SK-N-SH treated with all-trans-retinoic acid at 6 μM for 48 hours (cell line): ENCODE results near the gene PPM1H.

ENCODE experiments used
- ARNTL ChIP-seq: fragments of 450-650 bp; formaldehyde crosslinking; IDR thresholded peaks from 2 replicates; pipeline ENCODE4 v1.5.0; 2020; ENCODE audit warnings: low read depth, mild to moderate bottlenecking, moderate library complexity, borderline replicate concordance
- BACH2 ChIP-seq: fragments of 250-450 bp; sonication (Bioruptor Pico); IDR thresholded peaks from 2 replicates; pipeline ENCODE4 v1.9.0; 2021; ENCODE audit warnings: mild to moderate bottlenecking, borderline replicate concordance
- CREB5 ChIP-seq: fragments of 250-450 bp; sonication (Bioruptor Pico); IDR thresholded peaks from 2 replicates; pipeline ENCODE4 v1.5.1; 2020; ENCODE audit warnings: low read depth, mild to moderate bottlenecking, moderate library complexity
- CSDC2 ChIP-seq: fragments of 250-450 bp; sonication (Bioruptor Pico); IDR thresholded peaks from 2 replicates; pipeline ENCODE4 v1.5.0; 2020; ENCODE audit warnings: mild to moderate bottlenecking, moderate library complexity
- CSRNP3 ChIP-seq: fragments of 250-450 bp; sonication (Bioruptor Pico); IDR thresholded peaks from 2 replicates; pipeline ENCODE4 v1.5.1; 2021; ENCODE audit warnings: mild to moderate bottlenecking, moderate library complexity
- ESRRG ChIP-seq: fragments of 250-450 bp; sonication (Bioruptor Pico); IDR thresholded peaks from 2 replicates; pipeline ENCODE4 v1.6.1; 2021; ENCODE audit warnings: mild to moderate bottlenecking
- PATZ1 ChIP-seq: fragments of 250-450 bp; sonication (Bioruptor Pico); IDR thresholded peaks from 2 replicates; pipeline ENCODE4 v1.8.0; 2020; ENCODE audit warnings: mild to moderate bottlenecking, moderate library complexity, borderline replicate concordance
- TCF4 ChIP-seq: fragments of 250-450 bp; sonication (Bioruptor Pico); IDR thresholded peaks from 2 replicates; pipeline ENCODE4 v1.8.0; 2021; ENCODE audit warnings: mild to moderate bottlenecking, moderate library complexity, borderline replicate concordance
- TOX ChIP-seq: fragments of 250-450 bp; sonication (Bioruptor Pico); IDR thresholded peaks from 2 replicates; pipeline ENCODE4 v1.8.0; 2021; ENCODE audit warnings: mild to moderate bottlenecking, moderate library complexity, borderline replicate concordance
- ZC3H10 ChIP-seq: fragments of 250-450 bp; sonication (Bioruptor Pico); IDR thresholded peaks from 2 replicates; pipeline ENCODE4 v1.5.1; 2021; ENCODE audit warnings: mild to moderate bottlenecking, moderate library complexity

DNA sequence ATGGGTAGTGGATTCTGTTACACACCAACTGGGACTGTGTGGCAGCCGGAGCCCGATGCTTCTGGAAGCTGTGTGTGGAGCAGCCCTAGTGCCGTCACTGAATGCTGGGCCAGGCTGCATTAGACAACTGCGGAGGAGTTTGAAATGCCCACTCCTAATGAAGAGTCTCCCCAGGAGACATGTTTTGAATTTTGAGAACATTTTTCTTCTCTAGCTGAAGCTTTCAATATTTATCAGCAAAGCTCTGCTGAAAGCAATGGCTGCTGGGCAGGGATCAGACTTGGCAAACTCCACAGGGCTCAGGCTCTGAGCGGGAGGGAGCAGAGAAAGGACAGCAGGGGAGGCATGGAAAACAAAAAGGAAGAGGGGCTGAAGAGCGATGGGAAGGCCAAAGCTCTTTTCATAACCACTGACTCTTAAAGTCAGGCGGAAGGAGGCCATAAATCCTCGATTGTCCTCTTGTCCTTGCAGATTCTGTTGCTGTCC, 279.2 kb downstream of the PPM1H start:
- TF ChIP-seq PATZ1 (CRISPR knock-in tag): no peak
- TF ChIP-seq CSRNP3 (CRISPR knock-in tag): no peak
- TF ChIP-seq ZC3H10 (CRISPR knock-in tag): no peak
- no peak for TF ChIP-seq TCF4 (CRISPR knock-in tag)
- TF ChIP-seq CSDC2: no peak
- TF ChIP-seq CREB5 (CRISPR knock-in tag): no peak
- TF ChIP-seq ESRRG (CRISPR knock-in tag): no peak
- no peak for TF ChIP-seq BACH2 (CRISPR knock-in tag)
- no peak for TF ChIP-seq ARNTL (CRISPR knock-in tag)
- TF ChIP-seq TOX (CRISPR knock-in tag): no peak
